ENCODE measurements around the gene PROSER3. TPM values are rescaled to one million over a fixed set of nuclear protein-coding genes. Genes with fewer than 3 reads are reported as not detected.

PROSER3 gene
- total RNA-seq, 6 experiments from 2014 or later, result 26.4 to 30.0 (median 29.0) TPM

DNA sequence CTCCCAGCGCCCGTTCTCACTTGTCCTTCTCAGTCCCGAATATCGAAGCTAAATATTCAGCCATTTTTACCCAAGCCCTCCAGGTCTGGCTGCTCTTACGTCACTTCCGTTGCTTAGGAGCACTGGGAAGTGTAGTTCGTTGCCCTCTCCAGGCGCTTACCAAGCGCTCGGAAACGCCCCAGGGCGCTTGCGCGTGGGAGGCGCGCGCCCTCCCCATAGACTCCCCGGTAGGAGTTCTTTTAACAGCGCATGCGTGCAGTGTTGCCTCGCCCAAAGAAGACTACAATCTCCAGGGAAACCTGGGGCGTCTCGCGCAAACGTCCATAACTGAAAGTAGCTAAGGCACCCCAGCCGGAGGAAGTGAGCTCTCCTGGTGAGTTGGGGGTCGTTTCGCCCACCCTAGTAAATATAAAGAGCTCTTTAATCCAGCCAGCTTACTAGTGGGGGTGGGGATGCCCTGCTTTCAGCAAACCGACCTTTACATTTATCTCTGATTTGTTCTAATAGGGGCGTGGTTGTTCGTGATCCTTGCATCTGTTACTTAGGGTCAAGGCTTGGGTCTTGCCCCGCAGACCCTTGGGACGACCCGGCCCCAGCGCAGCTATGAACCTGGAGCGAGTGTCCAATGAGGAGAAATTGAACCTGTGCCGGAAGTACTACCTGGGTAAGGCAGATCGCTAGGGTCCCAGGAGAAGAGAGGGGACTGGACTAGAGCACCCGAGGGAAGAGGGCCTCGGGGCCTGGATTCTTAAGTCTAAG lies 12.5 kb upstream of the PROSER3 start, which contains the start of the genes PSENEN and U2AF1L4:
Gene PSENEN, plus strand, starts transcription at position 324 of the 759 bp plus-strand sequence. Its CDS starts 280 bp downstream, at position 604.
Gene U2AF1L4, minus strand, starts transcription at position 91 of the 759 bp plus-strand sequence. Its CDS starts 27 bp downstream, at position 64.
- Mint-ChIP-seq H3K4me3 (peak within 1 kb of the TSS; percentile 97), H3K27ac (peak within 1 kb of the TSS; percentile 100), H3K27me3 (ENCODE audit: insufficient read depth) (peaks cover 6% of the 10 kb centered on the region), H3K4me1 (ENCODE audit: low read depth) (peaks cover 51% of the 10 kb centered on the region), H3K36me3 (ENCODE audit: low read depth) (peaks cover 13% of the 10 kb centered on the region), H3K9me3 (no peaks in the 10 kb centered on the region)
- peak; percentile 98 for DNase-seq
- TF ChIP-seq, protein P1, sequence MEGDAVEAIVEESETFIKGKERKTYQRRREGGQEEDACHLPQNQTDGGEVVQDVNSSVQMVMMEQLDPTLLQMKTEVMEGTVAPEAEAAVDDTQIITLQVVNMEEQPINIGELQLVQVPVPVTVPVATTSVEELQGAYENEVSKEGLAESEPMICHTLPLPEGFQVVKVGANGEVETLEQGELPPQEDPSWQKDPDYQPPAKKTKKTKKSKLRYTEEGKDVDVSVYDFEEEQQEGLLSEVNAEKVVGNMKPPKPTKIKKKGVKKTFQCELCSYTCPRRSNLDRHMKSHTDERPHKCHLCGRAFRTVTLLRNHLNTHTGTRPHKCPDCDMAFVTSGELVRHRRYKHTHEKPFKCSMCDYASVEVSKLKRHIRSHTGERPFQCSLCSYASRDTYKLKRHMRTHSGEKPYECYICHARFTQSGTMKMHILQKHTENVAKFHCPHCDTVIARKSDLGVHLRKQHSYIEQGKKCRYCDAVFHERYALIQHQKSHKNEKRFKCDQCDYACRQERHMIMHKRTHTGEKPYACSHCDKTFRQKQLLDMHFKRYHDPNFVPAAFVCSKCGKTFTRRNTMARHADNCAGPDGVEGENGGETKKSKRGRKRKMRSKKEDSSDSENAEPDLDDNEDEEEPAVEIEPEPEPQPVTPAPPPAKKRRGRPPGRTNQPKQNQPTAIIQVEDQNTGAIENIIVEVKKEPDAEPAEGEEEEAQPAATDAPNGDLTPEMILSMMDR (IDR thresholded peaks at IDR 0.05), result no peak

DNA sequence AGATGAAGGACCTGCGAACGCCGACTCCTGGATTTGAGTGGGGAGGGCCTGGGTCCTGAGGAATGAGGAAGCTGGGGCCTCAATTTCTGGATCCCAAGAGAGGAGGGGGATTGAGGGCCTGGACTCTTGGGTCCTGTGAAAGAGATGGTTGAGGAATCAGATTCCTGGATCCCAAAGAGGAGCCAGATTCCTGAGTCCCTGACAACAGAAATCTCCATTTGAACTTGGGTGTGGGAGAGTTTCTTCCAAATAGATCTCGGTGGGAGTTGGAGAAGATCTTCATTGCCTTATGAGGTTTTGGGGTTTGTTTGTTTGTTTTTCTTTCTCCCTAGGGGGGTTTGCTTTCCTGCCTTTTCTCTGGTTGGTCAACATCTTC lies 11.9 kb upstream of the PROSER3 start:
- Mint-ChIP-seq H3K27ac (peak overlapping the region; percentile 100), H3K4me3 (peak overlapping the region; percentile 97), H3K36me3 (ENCODE audit: low read depth) (peaks cover 13% of the 10 kb centered on the region), H3K9me3 (no peaks in the 10 kb centered on the region), H3K27me3 (ENCODE audit: insufficient read depth) (peaks cover 3% of the 10 kb centered on the region), H3K4me1 (ENCODE audit: low read depth) (peaks cover 46% of the 10 kb centered on the region)
- TF ChIP-seq, protein P1 (IDR thresholded peaks at IDR 0.05), result no peak
- DNase-seq, result no peak

DNA sequence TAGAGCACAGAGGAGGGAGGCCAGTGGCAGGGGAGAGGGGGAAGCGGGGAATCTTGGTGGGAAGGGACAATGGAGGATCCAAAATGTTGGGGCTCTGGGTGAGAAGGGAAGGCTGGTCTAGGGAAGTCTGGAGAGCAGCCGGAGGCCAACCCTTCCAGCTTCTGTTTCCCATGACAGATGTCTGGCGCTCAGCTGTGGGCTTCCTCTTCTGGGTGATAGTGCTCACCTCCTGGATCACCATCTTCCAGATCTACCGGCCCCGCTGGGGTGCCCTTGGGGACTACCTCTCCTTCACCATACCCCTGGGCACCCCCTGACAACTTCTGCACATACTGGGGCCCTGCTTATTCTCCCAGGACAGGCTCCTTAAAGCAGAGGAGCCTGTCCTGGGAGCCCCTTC lies 11.4 kb upstream of the PROSER3 start:
- TF ChIP-seq, protein P1 (IDR thresholded peaks at IDR 0.05), result no peak
- peaks cover 13% of the 10 kb centered on the region for H3K36me3 Mint-ChIP-seq (ENCODE audit: low read depth)
- DNase-seq, result no peak
- H3K27ac Mint-ChIP-seq, result peak overlapping the region; percentile 100
- no peaks in the 10 kb centered on the region for H3K9me3 Mint-ChIP-seq
- H3K4me3 Mint-ChIP-seq, result peak overlapping the region; percentile 97
- peaks cover 3% of the 10 kb centered on the region for H3K27me3 Mint-ChIP-seq (ENCODE audit: insufficient read depth)
- H3K4me1 Mint-ChIP-seq (ENCODE audit: low read depth), result peaks cover 45% of the 10 kb centered on the region

DNA sequence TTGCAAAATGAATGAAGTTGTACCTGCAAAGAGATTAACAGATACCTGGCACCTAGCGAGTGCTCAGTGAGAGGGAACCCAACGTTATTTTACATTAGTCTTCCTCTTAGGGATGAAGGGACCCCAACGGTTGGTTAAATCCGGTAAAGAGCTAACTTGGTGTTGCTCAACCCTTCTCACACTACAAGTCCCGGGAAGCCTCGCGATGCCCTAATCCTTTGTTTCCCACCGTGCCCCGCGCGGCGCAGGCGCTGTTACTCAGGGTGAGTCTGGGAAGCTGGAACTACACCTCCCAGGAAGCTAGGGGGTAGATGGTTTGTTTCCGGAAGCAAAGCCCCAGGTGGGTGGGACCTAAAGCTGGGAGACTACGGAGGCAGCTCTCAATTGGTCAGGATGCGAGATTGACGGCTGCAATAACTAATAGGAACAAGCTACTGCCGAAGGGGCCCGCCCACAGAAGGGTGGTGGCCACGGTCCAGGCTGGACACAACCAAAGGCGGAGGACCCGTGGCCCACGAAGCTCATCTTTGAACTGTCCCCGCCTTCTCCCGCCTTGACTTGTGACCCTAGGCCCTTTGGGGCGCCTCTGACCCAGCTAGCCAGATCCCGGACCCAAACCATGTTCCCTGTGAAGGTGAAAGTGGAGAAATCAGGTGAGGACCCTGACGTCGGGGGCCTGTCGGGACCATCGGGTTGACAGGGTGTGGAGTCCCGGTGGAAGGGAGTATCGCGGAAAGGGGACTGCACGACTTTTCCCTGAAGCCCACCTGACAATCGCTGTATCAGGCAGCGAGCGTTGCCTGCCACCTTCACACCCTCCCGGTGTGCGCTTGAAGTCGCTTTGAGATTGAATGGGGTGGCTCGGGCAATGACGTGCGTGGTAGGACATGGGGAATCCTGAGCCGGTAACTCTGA lies 9.6 kb upstream of the PROSER3 start, which contains the start of gene LIN37:
Gene LIN37, plus strand, starts transcription at position 471 of the 915 bp plus-strand sequence. Its CDS starts 149 bp downstream, at position 620.
- Mint-ChIP-seq H3K27ac (peak within 1 kb of the TSS; percentile 80), H3K27me3 (ENCODE audit: insufficient read depth) (peaks cover 4% of the 10 kb centered on the region), H3K4me3 (peak within 1 kb of the TSS; percentile 97), H3K9me3 (no peaks in the 10 kb centered on the region), H3K36me3 (ENCODE audit: low read depth) (peaks cover 9% of the 10 kb centered on the region), H3K4me1 (ENCODE audit: low read depth) (peaks cover 41% of the 10 kb centered on the region)
- peak; percentile 99 for DNase-seq
- TF ChIP-seq, protein P1 (IDR thresholded peaks at IDR 0.05), result peak; percentile 29; the same call in 1 of the 2 replicates

DNA sequence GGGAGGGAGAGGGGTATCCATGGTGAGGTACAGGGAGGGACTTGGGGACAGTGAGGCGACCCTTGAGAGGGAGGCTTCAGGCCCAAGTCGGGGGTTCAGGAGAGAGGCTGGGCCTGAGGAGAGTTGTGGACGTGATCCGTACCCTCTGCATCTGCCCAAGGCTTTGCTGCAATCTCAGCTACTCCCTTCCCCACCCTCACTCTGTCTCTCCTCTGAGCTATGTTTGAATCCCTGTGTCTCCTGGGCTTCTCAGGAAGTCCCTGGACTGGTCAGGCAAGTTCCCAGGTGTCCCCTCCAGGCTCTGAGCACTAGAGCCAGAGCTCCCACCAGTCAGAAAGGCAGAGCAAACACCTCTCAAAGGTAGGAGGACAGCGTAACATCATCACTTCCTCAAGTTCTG lies 7.8 kb upstream of the PROSER3 start:
- H3K4me1 Mint-ChIP-seq (ENCODE audit: low read depth), result peaks cover 43% of the 10 kb centered on the region
- no peak for DNase-seq
- no peaks in the 10 kb centered on the region for H3K9me3 Mint-ChIP-seq
- peaks cover 9% of the 10 kb centered on the region for H3K36me3 Mint-ChIP-seq (ENCODE audit: low read depth)
- 0 out of 2 replicates have a peak overlapping the region, but pooled peaks have one; percentile 18 for H3K27ac Mint-ChIP-seq
- TF ChIP-seq, protein P1 (IDR thresholded peaks at IDR 0.05), result no peak
- H3K4me3 Mint-ChIP-seq, result peak overlapping the region; percentile 97
- H3K27me3 Mint-ChIP-seq (ENCODE audit: insufficient read depth), result peaks cover 8% of the 10 kb centered on the region
